Karpas-422 (cell line): ENCODE results near the gene ABCF3. TPM values are rescaled to one million over a fixed set of nuclear protein-coding genes. Genes with fewer than 3 reads are reported as not detected.

ENCODE experiments used
- DNase-seq: peaks from one replicate; pipeline ENCODE4 v3.0.0-alpha.2; 2015
- H2AFZ ChIP-seq: fragments of 200-600 bp; sonication (generic); 2 replicates; pipeline ENCODE4 v1.6.1; 2014; ENCODE audit warnings: antibody characterized with exemption, low read length, mixed read lengths
- H3K27ac ChIP-seq: fragments of 200-600 bp; sonication (generic); 2 replicates; pipeline ENCODE4 v1.5.1; 2014; ENCODE audit warnings: mild to moderate bottlenecking, low read length, moderate library complexity
- H3K27me3 ChIP-seq: fragments of 200-600 bp; sonication (generic); 2 replicates; pipeline ENCODE4 v1.6.1; 2014; ENCODE audit warnings: low read length, mixed read lengths
- H3K36me3 ChIP-seq: fragments of 200-600 bp; sonication (generic); 2 replicates; pipeline ENCODE4 v1.6.1; 2014; ENCODE audit warnings: low read length, mixed read lengths; ENCODE audit not compliant: insufficient read depth
- H3K4me1 ChIP-seq: fragments of 200-600 bp; sonication (generic); 2 replicates; pipeline ENCODE4 v1.6.1; 2014; ENCODE audit warnings: mild to moderate bottlenecking, low read length, mixed read lengths
- H3K4me2 ChIP-seq: fragments of 200-600 bp; sonication (generic); 2 replicates; pipeline ENCODE4 v1.6.1; 2014; ENCODE audit warnings: low read length, low read depth, mild to moderate bottlenecking; ENCODE audit not compliant: poor library complexity, severe bottlenecking
- H3K4me3 ChIP-seq: fragments of 200-600 bp; sonication (generic); 2 replicates; pipeline ENCODE4 v1.5.1; 2014; ENCODE audit warnings: mild to moderate bottlenecking, antibody characterized with exemption, low read length, mixed read lengths
- H3K79me2 ChIP-seq: fragments of 200-600 bp; sonication (generic); 2 replicates; pipeline ENCODE4 v1.6.1; 2014; ENCODE audit warnings: mild to moderate bottlenecking, low read length, mixed read lengths
- H3K9ac ChIP-seq: fragments of 200-600 bp; sonication (generic); 2 replicates; pipeline ENCODE4 v1.6.0; 2014; ENCODE audit warnings: low read length
- H3K9me2 ChIP-seq: fragments of 200-600 bp; sonication (generic), shearing (Covaris generic); replicated peaks from 2 replicates; pipeline ENCODE4 v1.6.0; 2014; ENCODE audit warnings: mild to moderate bottlenecking, low read length, moderate library complexity; ENCODE audit not compliant: insufficient read depth
- H3K9me3 ChIP-seq: fragments of 300-700, 200-600 bp; sonication (generic); 2 replicates; pipeline ENCODE4 v1.6.1; 2014; ENCODE audit warnings: low read length, mixed read lengths
- H4K20me1 ChIP-seq: fragments of 200-600 bp; sonication (generic); 2 replicates; pipeline ENCODE4 v1.6.1; 2014; ENCODE audit warnings: mild to moderate bottlenecking, antibody characterized with exemption, low read length, low read depth; ENCODE audit not compliant: insufficient read depth
- total RNA-seq: library from RNA; depleted of rRNA; stranded (reverse); fragments of >200 nt; shearing (Covaris generic); gene quantifications from 2 replicates; pipeline ENCODE4 v1.2.3, GENCODE V29; 2014; ENCODE audit warnings: low replicate concordance; rRNA removed

Gene ABCF3, protein sequence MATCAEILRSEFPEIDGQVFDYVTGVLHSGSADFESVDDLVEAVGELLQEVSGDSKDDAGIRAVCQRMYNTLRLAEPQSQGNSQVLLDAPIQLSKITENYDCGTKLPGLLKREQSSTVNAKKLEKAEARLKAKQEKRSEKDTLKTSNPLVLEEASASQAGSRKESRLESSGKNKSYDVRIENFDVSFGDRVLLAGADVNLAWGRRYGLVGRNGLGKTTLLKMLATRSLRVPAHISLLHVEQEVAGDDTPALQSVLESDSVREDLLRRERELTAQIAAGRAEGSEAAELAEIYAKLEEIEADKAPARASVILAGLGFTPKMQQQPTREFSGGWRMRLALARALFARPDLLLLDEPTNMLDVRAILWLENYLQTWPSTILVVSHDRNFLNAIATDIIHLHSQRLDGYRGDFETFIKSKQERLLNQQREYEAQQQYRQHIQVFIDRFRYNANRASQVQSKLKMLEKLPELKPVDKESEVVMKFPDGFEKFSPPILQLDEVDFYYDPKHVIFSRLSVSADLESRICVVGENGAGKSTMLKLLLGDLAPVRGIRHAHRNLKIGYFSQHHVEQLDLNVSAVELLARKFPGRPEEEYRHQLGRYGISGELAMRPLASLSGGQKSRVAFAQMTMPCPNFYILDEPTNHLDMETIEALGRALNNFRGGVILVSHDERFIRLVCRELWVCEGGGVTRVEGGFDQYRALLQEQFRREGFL
- total RNA-seq, result 61.6 and 62.9 TPM in 2 replicates

DNA sequence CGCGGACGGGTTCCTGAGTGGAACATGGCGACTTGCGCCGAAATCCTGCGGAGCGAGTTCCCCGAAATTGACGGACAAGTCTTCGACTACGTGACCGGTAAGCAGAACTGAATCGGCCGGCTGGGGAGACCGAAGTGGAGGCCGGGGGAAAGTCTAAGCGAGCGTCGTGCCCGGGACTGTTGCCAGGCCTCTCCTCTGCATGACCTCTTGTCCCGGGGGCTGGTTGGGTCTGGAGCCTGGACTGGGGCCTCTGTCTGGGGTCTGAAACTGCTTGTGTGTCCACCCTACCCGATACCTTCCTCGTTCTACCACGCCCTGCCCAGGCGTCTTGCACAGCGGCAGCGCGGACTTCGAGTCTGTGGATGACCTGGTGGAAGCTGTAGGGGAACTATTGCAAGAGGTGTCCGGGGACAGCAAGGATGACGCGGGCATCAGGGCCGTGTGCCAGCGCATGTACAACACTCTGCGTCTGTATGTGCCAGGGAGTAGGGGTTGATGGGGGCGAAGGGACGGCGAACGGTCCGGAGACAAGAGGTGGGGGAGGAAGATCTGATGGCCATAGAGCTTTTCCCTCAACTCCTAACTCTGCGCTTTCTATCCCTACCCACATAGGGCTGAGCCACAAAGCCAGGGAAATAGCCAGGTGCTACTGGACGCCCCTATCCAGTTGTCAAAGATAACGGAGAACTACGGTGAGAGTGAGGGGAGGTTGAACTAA lies at the start of gene ABCF3:
TSS of gene ABCF3 (plus strand) at position 16 of the 718 bp plus-strand sequence. CDS start at position 25, 9 bp downstream.
- no peaks in the 10 kb centered on the region for H3K9me2 ChIP-seq
- peak within 1 kb of the TSS; percentile 76 for H2AFZ ChIP-seq
- H3K4me3 ChIP-seq, result peak within 1 kb of the TSS; percentile 95
- H3K9ac ChIP-seq, result peak within 1 kb of the TSS; percentile 91
- H3K27ac ChIP-seq, result peak within 1 kb of the TSS; percentile 25; the same call in 1 of the 2 replicates
- no peaks in the 10 kb centered on the region for H3K27me3 ChIP-seq
- peak within 1 kb of the TSS; percentile 90 for H3K4me2 ChIP-seq
- peaks cover 50% of the 10 kb centered on the region for H3K36me3 ChIP-seq
- no peaks in the 10 kb centered on the region for H3K9me3 ChIP-seq
- H3K4me1 ChIP-seq, result peaks cover 21% of the 10 kb centered on the region
- H3K79me2 ChIP-seq, result peaks cover 40% of the 10 kb centered on the region
- peaks cover 27% of the 10 kb centered on the region for H4K20me1 ChIP-seq
- peak; percentile 68 for DNase-seq

DNA sequence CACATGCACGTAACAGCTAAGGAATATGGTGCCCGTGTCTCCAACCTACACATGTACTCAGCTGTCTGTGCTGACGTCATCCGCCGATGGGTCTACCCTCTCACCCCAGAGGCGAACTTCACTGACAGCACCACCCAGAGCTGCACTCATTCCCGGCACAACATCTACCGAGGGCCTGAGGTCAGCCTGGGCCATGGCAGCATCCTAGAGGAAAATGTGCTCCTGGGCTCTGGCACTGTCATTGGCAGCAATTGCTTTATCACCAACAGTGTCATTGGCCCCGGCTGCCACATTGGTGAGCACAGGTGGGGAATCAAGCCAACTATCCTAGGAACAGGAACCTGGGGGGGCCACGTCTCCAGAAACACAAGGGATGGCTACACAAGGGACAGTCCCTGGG lies 45.6 kb upstream of the ABCF3 start:
- H3K36me3 ChIP-seq, result peaks cover 62% of the 10 kb centered on the region
- H3K9ac ChIP-seq, result no peak overlapping the region
- H2AFZ ChIP-seq, result no peak overlapping the region
- H3K79me2 ChIP-seq, result peaks cover 28% of the 10 kb centered on the region
- no peaks in the 10 kb centered on the region for H3K9me3 ChIP-seq
- peaks cover 17% of the 10 kb centered on the region for H3K4me1 ChIP-seq
- H3K4me2 ChIP-seq, result no peak overlapping the region
- no peak overlapping the region for H3K27ac ChIP-seq
- no peaks in the 10 kb centered on the region for H3K27me3 ChIP-seq
- H3K9me2 ChIP-seq, result no peaks in the 10 kb centered on the region
- H4K20me1 ChIP-seq, result peaks cover 4% of the 10 kb centered on the region; the same call in 1 of the 2 replicates
- no peak overlapping the region for H3K4me3 ChIP-seq
- no peak for DNase-seq

DNA sequence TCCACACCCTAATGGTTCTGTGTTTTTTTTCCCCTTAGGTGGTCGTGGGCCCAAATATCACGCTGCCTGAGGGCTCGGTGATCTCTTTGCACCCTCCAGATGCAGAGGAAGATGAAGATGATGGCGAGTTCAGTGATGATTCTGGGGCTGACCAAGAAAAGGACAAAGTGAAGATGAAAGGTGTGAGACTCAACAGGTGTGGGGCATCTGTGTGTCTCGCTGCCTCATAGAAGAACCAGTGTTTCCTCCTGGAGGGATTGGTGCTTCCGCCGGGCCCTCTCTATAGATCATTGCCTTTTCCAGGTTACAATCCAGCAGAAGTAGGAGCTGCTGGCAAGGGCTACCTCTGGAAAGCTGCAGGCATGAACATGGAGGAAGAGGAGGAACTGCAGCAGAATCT lies 43.8 kb upstream of the ABCF3 start:
- Histone ChIP-seq H2AFZ (no peak overlapping the region), H3K27me3 (no peaks in the 10 kb centered on the region), H3K4me1 (peaks cover 4% of the 10 kb centered on the region), H3K4me2 (no peak overlapping the region), H4K20me1 (no peaks in the 10 kb centered on the region; the same call in 1 of the 2 replicates), H3K79me2 (peaks cover 11% of the 10 kb centered on the region), H3K9ac (no peak overlapping the region), H3K9me2 (no peaks in the 10 kb centered on the region), H3K4me3 (no peak overlapping the region), H3K27ac (no peak overlapping the region), H3K9me3 (no peaks in the 10 kb centered on the region), H3K36me3 (peaks cover 64% of the 10 kb centered on the region)
- no peak for DNase-seq

DNA sequence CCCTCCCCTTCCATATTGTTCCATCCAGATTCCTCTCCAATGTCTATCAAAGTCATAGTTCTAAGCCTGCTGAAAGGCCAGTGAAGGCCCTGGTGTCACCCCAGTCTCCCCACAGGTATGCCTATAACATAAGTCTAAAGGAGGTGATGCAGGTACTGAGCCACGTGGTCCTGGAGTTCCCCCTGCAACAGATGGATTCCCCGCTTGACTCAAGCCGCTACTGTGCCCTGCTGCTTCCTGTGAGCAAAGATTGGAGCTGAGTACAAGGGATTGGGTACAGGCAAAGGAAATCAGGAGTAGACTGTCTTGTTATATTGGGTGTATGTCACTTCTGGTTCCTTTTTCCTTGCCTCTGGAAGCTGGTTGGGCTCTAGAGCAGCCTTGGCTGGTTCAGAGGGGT lies 42.7 kb upstream of the ABCF3 start:
- H2AFZ ChIP-seq, result no peak overlapping the region
- H3K27me3 ChIP-seq, result no peaks in the 10 kb centered on the region
- H3K9me2 ChIP-seq, result no peaks in the 10 kb centered on the region
- no peak overlapping the region for H3K4me3 ChIP-seq
- H3K79me2 ChIP-seq, result no peaks in the 10 kb centered on the region
- H3K9ac ChIP-seq, result no peak overlapping the region
- H3K9me3 ChIP-seq, result no peaks in the 10 kb centered on the region
- no peak for DNase-seq
- H3K36me3 ChIP-seq, result peaks cover 54% of the 10 kb centered on the region
- no peaks in the 10 kb centered on the region for H3K4me1 ChIP-seq
- no peak overlapping the region for H3K27ac ChIP-seq
- no peaks in the 10 kb centered on the region; the same call in 1 of the 2 replicates for H4K20me1 ChIP-seq
- no peak overlapping the region for H3K4me2 ChIP-seq

DNA sequence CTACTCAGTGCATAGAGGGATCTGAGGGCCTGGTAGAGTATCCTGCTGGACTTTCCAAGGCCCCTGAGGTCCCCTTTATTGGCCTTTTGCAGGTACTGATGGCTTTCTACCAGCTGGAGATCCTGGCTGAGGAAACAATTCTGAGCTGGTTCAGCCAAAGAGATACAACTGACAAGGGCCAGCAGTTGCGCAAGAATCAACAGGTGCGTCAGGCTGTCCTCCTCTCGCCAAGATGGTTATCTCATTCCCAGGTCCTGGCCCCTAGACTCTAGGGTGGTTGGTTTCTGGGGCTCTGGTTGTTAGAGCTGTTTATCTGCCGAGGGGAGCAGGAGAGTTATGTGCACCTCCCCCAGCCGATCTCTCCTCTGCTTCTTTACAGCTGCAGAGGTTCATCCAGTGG lies 41.5 kb upstream of the ABCF3 start:
- Histone ChIP-seq H4K20me1 (no peaks in the 10 kb centered on the region; the same call in 1 of the 2 replicates), H2AFZ (no peak overlapping the region), H3K36me3 (peaks cover 54% of the 10 kb centered on the region), H3K4me1 (no peaks in the 10 kb centered on the region), H3K27ac (no peak overlapping the region), H3K4me2 (no peak overlapping the region), H3K9ac (no peak overlapping the region), H3K4me3 (no peak overlapping the region), H3K79me2 (no peaks in the 10 kb centered on the region), H3K9me2 (no peaks in the 10 kb centered on the region), H3K27me3 (no peaks in the 10 kb centered on the region), H3K9me3 (no peaks in the 10 kb centered on the region)
- DNase-seq, result no peak

DNA sequence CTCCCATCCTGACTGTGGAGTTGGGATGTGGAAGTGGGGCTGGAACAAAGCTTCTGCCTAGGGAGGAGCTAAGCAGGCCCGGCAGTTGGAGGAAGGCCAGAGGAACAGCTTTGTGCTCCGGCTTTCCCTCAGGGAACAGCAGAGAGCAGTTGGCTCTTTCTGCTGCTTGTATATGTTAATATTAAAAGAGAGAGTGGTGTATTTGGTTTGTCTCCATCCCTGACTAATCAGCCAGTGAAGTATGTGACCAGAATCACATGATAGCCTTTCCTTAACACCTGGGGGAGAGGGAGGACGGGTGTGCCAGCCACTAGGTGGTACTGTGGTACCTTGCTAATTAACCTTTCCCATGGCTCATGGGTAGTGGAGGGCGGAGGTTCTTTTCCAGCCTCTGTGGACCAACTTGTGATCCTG lies 40.9 kb upstream of the ABCF3 start:
- Histone ChIP-seq H3K9me3 (no peaks in the 10 kb centered on the region), H3K36me3 (peaks cover 51% of the 10 kb centered on the region), H4K20me1 (no peaks in the 10 kb centered on the region; the same call in 1 of the 2 replicates), H3K4me3 (no peak overlapping the region), H3K9me2 (no peaks in the 10 kb centered on the region), H3K27me3 (no peaks in the 10 kb centered on the region), H3K27ac (no peak overlapping the region), H2AFZ (no peak overlapping the region), H3K79me2 (no peaks in the 10 kb centered on the region), H3K4me2 (no peak overlapping the region), H3K4me1 (no peaks in the 10 kb centered on the region), H3K9ac (no peak overlapping the region)
- DNase-seq, result peak; percentile 78

DNA sequence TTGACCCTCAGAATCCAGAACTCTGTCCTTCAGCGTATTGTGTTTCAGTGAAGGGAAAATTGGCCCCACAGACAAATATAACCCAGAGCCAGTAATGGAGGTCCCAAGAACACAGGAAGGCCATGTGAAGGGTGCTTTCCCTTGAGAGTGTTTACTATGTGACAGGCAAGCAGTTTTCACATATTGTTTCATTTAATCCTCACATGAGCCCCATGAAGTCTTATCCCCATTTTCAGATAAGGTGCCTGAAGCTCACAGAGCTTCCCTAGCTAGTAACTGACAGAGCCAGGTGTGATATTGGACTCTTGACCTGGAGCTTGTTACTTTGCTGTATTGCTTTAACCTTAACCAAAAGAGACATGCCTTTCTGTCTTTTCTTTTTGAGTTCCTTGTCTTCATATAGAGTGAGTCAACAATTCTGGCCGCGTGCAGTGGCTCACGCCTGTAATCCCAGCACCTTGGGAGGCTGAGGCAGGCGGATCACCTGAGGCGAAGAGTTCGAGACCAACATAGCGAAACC lies 40.2 kb upstream of the ABCF3 start:
- Histone ChIP-seq H3K4me3 (no peak overlapping the region), H3K9ac (no peak overlapping the region), H3K27me3 (no peaks in the 10 kb centered on the region), H3K4me1 (no peaks in the 10 kb centered on the region), H2AFZ (no peak overlapping the region), H3K36me3 (peaks cover 47% of the 10 kb centered on the region), H4K20me1 (no peaks in the 10 kb centered on the region; the same call in 1 of the 2 replicates), H3K9me2 (no peaks in the 10 kb centered on the region), H3K27ac (no peak overlapping the region), H3K4me2 (no peak overlapping the region), H3K9me3 (no peaks in the 10 kb centered on the region), H3K79me2 (no peaks in the 10 kb centered on the region)
- DNase-seq, result no peak
